HG03139 (cell line): ENCODE measurements around the gene FAS.

ENCODE experiments used
- ATAC-seq: cut with Tn5 transposase; IDR thresholded peaks from one replicate; pipeline ENCODE4 v1.9.1; 2021; ENCODE audit not compliant: unreplicated experiment

FAS gene

GRCh38 chr10:88990384-88991160 lies at the start of gene FAS:
FAS (plus strand) TSS chr10:88990798; CDS start chr10:88990877, 79 bp downstream.
- peak; percentile 46 for ATAC-seq

GRCh38 chr10:88941026-88941425 lies 49.6 kb upstream of the FAS start:
- no peak for ATAC-seq

- ATAC-seq = no peak
Measured at GRCh38 chr10:88943778-88944177, 46.8 kb upstream of the FAS start.

- no peak for ATAC-seq
Measured at GRCh38 chr10:88944813-88945212, 45.8 kb upstream of the FAS start.

- ATAC-seq = no peak
Measured at GRCh38 chr10:88946200-88946599, 44.4 kb upstream of the FAS start.

GRCh38 chr10:88946965-88947590 lies 43.5 kb upstream of the FAS start:
- no peak for ATAC-seq

- no peak for ATAC-seq
Measured at GRCh38 chr10:88949051-88949450, 41.5 kb upstream of the FAS start.

GRCh38 chr10:88949912-88950837 lies 40.4 kb upstream of the FAS start:
- ATAC-seq = no peak

- no peak for ATAC-seq
Measured at GRCh38 chr10:88952647-88953111, 37.9 kb upstream of the FAS start, which contains the start of gene ACTA2. ACTA2 (minus strand) TSS chr10:88952773; CDS start chr10:88948930, 3,843 bp downstream.

- no peak for ATAC-seq
Measured at GRCh38 chr10:88953662-88954061, 36.9 kb upstream of the FAS start.

- no peak for ATAC-seq
Measured at GRCh38 chr10:88954458-88955083, 36.0 kb upstream of the FAS start.

GRCh38 chr10:88957381-88957780 lies 33.2 kb upstream of the FAS start:
- ATAC-seq = no peak

- ATAC-seq = no peak
Measured at GRCh38 chr10:88958721-88959120, 31.9 kb upstream of the FAS start.

GRCh38 chr10:88960802-88961201 lies 29.8 kb upstream of the FAS start:
- no peak for ATAC-seq

- no peak for ATAC-seq
Measured at GRCh38 chr10:88961266-88961665, 29.3 kb upstream of the FAS start.

- no peak for ATAC-seq
Measured at GRCh38 chr10:88962336-88962735, 28.3 kb upstream of the FAS start.

GRCh38 chr10:88963318-88963717 lies 27.3 kb upstream of the FAS start:
- ATAC-seq = no peak

GRCh38 chr10:88964360-88964759 lies 26.2 kb upstream of the FAS start:
- no peak for ATAC-seq

GRCh38 chr10:88964869-88965415 lies 25.7 kb upstream of the FAS start:
- ATAC-seq = no peak

GRCh38 chr10:88966797-88967196 lies 23.8 kb upstream of the FAS start:
- no peak for ATAC-seq

- no peak for ATAC-seq
Measured at GRCh38 chr10:88968391-88968790, 22.2 kb upstream of the FAS start.
